SK-N-SH (cell line): ENCODE results near the gene CSNK2A3.

Experiments used
- EZH2phosphoT487 ChIP-seq: fragments of 200-600 bp; sonication (generic); IDR thresholded peaks from 2 replicates; pipeline ENCODE4 v1.6.1; 2017; ENCODE audit warnings: low read depth, mixed run types, mild to moderate bottlenecking, antibody characterized with exemption, moderate library complexity, borderline replicate concordance
- FOXM1 ChIP-seq: IDR thresholded peaks from 2 replicates; pipeline ENCODE4 v1.4.0; 2012; ENCODE audit warnings: low read depth, mild to moderate bottlenecking
- IRF3 ChIP-seq: fragments of 150-350 bp; IDR thresholded peaks from 2 replicates; pipeline ENCODE4 v1.6.1; 2016; ENCODE audit warnings: mild to moderate bottlenecking, low read depth, low read length
- RCOR1 ChIP-seq: fragments of 150-350 bp; IDR thresholded peaks from 2 replicates; pipeline ENCODE4 v1.6.1; 2017; ENCODE audit warnings: antibody characterized with exemption, low read length
- TAF1 ChIP-seq: IDR thresholded peaks from 2 replicates; pipeline ENCODE4 v1.6.1; 2012; ENCODE audit warnings: low read depth, mild to moderate bottlenecking, low read length, moderate library complexity, borderline replicate concordance
- TF ChIP-seq, protein P1 (sequence below): fragments of 200-600 bp; sonication (generic); IDR thresholded peaks from 2 replicates; pipeline ENCODE4 v1.6.1; 2017; ENCODE audit warnings: antibody characterized with exemption, mild to moderate bottlenecking, moderate library complexity
- TF ChIP-seq, protein P2 (sequence below): IDR thresholded peaks from 2 replicates; pipeline ENCODE4 v1.4.0; 2012; ENCODE audit warnings: low read depth

GRCh38 chr11:11349106-11349825 lies 3.8 kb downstream of the CSNK2A3 start:
- TF ChIP-seq, protein P1, sequence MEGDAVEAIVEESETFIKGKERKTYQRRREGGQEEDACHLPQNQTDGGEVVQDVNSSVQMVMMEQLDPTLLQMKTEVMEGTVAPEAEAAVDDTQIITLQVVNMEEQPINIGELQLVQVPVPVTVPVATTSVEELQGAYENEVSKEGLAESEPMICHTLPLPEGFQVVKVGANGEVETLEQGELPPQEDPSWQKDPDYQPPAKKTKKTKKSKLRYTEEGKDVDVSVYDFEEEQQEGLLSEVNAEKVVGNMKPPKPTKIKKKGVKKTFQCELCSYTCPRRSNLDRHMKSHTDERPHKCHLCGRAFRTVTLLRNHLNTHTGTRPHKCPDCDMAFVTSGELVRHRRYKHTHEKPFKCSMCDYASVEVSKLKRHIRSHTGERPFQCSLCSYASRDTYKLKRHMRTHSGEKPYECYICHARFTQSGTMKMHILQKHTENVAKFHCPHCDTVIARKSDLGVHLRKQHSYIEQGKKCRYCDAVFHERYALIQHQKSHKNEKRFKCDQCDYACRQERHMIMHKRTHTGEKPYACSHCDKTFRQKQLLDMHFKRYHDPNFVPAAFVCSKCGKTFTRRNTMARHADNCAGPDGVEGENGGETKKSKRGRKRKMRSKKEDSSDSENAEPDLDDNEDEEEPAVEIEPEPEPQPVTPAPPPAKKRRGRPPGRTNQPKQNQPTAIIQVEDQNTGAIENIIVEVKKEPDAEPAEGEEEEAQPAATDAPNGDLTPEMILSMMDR, result no peak
- TF ChIP-seq, protein P2, sequence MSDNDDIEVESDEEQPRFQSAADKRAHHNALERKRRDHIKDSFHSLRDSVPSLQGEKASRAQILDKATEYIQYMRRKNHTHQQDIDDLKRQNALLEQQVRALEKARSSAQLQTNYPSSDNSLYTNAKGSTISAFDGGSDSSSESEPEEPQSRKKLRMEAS, result no peak
- TF ChIP-seq EZH2phosphoT487 (no peak), RCOR1 (no peak), IRF3 (no peak), TAF1 (no peak), FOXM1 (no peak)
